Esophagus muscularis mucosa (tissue), 4 donors: Measurements from ENCODE around the gene BID. TPM values are rescaled to one million over a fixed set of nuclear protein-coding genes. Genes with fewer than 3 reads are reported as not detected.

ENCODE experiments used
- DNase-seq: peaks from one replicate; pipeline ENCODE4 v3.0.0-alpha.2; 2017; ENCODE audit errors: extremely low spot score
- H3K27ac ChIP-seq, 4 donors: fragments of 200-600 bp; sonication (generic); replicated peaks in 1 of 4; 1 replicate in 3 of 4; 2 replicates in 1 of 4; pipeline ENCODE4 v1.5.1; 2016 to 2019; ENCODE audit warnings: mild to moderate bottlenecking in 1 of 4
- H3K27me3 ChIP-seq, 4 donors: fragments of 200-600 bp; sonication (generic); one replicate each; pipeline versions ENCODE4 v1.5.1 to v1.6.0; 2016 to 2019
- H3K36me3 ChIP-seq, 4 donors: fragments of 200-600 bp; sonication (generic); one replicate each; pipeline ENCODE4 v1.5.1; 2016 to 2019
- H3K4me1 ChIP-seq, 4 donors: fragments of 200-600 bp; sonication (generic); one replicate each; pipeline ENCODE4 v1.5.1; 2016 to 2019
- H3K4me3 ChIP-seq, 4 donors: fragments of 200-600 bp; sonication (generic); 1 replicate in 2 of 4; 2 replicates in 2 of 4; pipeline ENCODE4 v1.5.1; 2016 to 2019; ENCODE audit warnings: mild to moderate bottlenecking in 4 of 4, moderate library complexity in 1 of 4
- H3K9me3 ChIP-seq, 4 donors: fragments of 200-600 bp; sonication (generic); 1 replicate in 3 of 4; 2 replicates in 1 of 4; pipeline ENCODE4 v1.5.1; 2016 to 2019
- CTCF ChIP-seq, 3 experiments: fragments of 200-600 bp in 2 of 3; fragments of 450-650 bp in 1 of 3; sonication (generic) in 2 of 3; IDR thresholded peaks; one replicate each; pipeline ENCODE4 v1.5.1; 2017 to 2019; ENCODE audit warnings: antibody characterized with exemption in 3 of 3, mild to moderate bottlenecking in 2 of 3, moderate library complexity in 1 of 3
- EP300 ChIP-seq: sonication (generic); formaldehyde crosslinking; IDR thresholded peaks from one replicate; pipeline ENCODE4 v1.6.1; 2017; ENCODE audit warnings: antibody characterized with exemption
- POLR2A ChIP-seq: fragments of 450-650 bp; IDR thresholded peaks from one replicate; pipeline ENCODE4 v1.6.1; 2017; ENCODE audit warnings: antibody characterized with exemption, moderate library complexity, mild to moderate bottlenecking, low read depth
- POLR2AphosphoS5 ChIP-seq, 2 donors: sonication (generic); formaldehyde crosslinking; IDR thresholded peaks; one replicate each; pipeline ENCODE4 v1.6.1; 2017; ENCODE audit warnings: antibody characterized with exemption in 2 of 2
- WGBS: methylation state at CpG from one replicate; pipeline ENCODE4 v1.1.5; 2018; 5-methylcytosine and 5-hydroxymethylcytosine counted together
- intact Hi-C: fragments of 100-400 bp; cut with DNase I; formaldehyde crosslinking; loops from one replicate; pipeline ENCODE4 v1.15.1; 2023
- total RNA-seq, 4 donors: library from RNA; depleted of rRNA; stranded (reverse); fragments of >200 nt; gene quantifications; one replicate each; pipeline versions ENCODE4 v1.1.0 to v1.2.1, GENCODE V29; 2016

BID gene
- total RNA-seq, 4 donors from 2014 or later = 12.9 to 48.3 (median 26.3) TPM

DNA sequence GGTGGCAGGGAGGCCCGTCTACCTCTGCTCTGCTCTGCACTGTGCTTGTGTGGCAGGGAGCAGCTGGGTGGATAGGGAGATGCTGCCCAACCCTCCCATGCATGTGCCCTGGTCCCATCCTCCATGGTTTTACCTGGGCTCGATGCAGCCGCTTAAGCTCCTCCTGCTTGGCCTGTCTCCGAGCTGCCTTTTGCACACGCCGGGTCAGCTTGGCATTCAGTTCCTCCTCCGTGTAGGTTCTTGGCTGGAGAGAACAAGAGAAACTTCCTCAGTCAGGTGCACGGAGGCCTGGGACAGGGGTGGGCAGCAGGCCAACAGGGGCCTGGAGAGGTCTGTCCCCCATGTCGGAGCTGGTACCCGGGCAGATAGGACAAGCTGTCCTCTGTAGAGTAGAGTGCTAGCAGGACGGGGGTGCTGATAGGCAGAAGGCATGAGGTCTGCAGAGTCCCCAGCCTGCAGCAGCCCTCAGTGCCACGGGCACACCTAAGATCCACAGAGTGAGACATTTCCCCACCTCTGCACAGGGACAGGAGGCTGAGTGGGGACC, 36.4 kb upstream of the BID start:
- H3K27me3 ChIP-seq = no peaks in the 10 kb centered on the region
- intact Hi-C loops = no loop called here
- no peak overlapping the region for H3K4me3 ChIP-seq
- DNase-seq = no peak
- H3K9me3 ChIP-seq = no peaks in the 10 kb centered on the region
- peaks cover 41 to 100% (median 90%) of the 10 kb centered on the region in 4 donors for H3K36me3 ChIP-seq
- no peak overlapping the region for H3K27ac ChIP-seq
- H3K4me1 ChIP-seq = peaks cover 0 to 11% (median 0%) of the 10 kb centered on the region in 4 donors
- TF ChIP-seq CTCF (IDR thresholded peaks at IDR 0.05) (no peak), POLR2AphosphoS5 (IDR thresholded peaks at IDR 0.05) (no peak), POLR2A (no peak), EP300 (no peak)
- WGBS = 79% methylated on average over 9 of the region's 12 CpGs

- DNase-seq = no peak
- no peaks in the 10 kb centered on the region for H3K9me3 ChIP-seq
- H3K4me3 ChIP-seq = no peak overlapping the region
- peaks cover 32 to 100% (median 89%) of the 10 kb centered on the region in 4 donors for H3K36me3 ChIP-seq
- no peak overlapping the region for H3K27ac ChIP-seq
- no peaks in the 10 kb centered on the region for H3K27me3 ChIP-seq
- 86% methylated on average over 25 of the region's 25 CpGs for WGBS
- intact Hi-C loops = no loop called here
- H3K4me1 ChIP-seq = peaks cover 0 to 11% (median 0%) of the 10 kb centered on the region in 4 donors
- TF ChIP-seq CTCF (IDR thresholded peaks at IDR 0.05) = no peak
- TF ChIP-seq POLR2A = no peak
- TF ChIP-seq POLR2AphosphoS5 (IDR thresholded peaks at IDR 0.05) = no peak
- no peak for TF ChIP-seq EP300
Measured at GRCh38 chr22:17808693-17809403, 34.6 kb upstream of the BID start.

- 69% methylated on average over 9 of the region's 18 CpGs for WGBS
- no peaks in the 10 kb centered on the region for H3K27me3 ChIP-seq
- intact Hi-C loops = no loop called here
Measured at GRCh38 chr22:17807578-17808410, 33.5 kb upstream of the BID start.

GRCh38 chr22:17807086-17807485, 32.8 kb upstream of the BID start:
- H3K36me3 ChIP-seq = peaks cover 32 to 100% (median 79%) of the 10 kb centered on the region in 4 donors
- intact Hi-C loops = no loop called here
- no peak for TF ChIP-seq POLR2A
- TF ChIP-seq POLR2AphosphoS5 (IDR thresholded peaks at IDR 0.05) = no peak
- no peak for TF ChIP-seq EP300
- no peak for TF ChIP-seq CTCF (IDR thresholded peaks at IDR 0.05)
- 94% methylated on average over 8 of the region's 10 CpGs for WGBS
- no peak overlapping the region for H3K4me3 ChIP-seq
- no peak overlapping the region for H3K27ac ChIP-seq
- DNase-seq = no peak
- H3K27me3 ChIP-seq = no peaks in the 10 kb centered on the region
- H3K4me1 ChIP-seq = peaks cover 0 to 11% (median 0%) of the 10 kb centered on the region in 4 donors
- no peaks in the 10 kb centered on the region for H3K9me3 ChIP-seq

More at GRCh38 chr22:17807578-17808410, 33.5 kb upstream of the BID start:
- H3K36me3 ChIP-seq = peaks cover 32 to 100% (median 86%) of the 10 kb centered on the region in 4 donors
- peaks cover 0 to 11% (median 0%) of the 10 kb centered on the region in 4 donors for H3K4me1 ChIP-seq
- H3K27ac ChIP-seq = no peak overlapping the region
- DNase-seq = no peak
- no peak overlapping the region for H3K4me3 ChIP-seq
- TF ChIP-seq CTCF (IDR thresholded peaks at IDR 0.05) (no peak), POLR2AphosphoS5 (IDR thresholded peaks at IDR 0.05) (no peak), POLR2A (no peak), EP300 (no peak)
- no peaks in the 10 kb centered on the region for H3K9me3 ChIP-seq
